CD4-positive, alpha-beta T cell treated with Interleukin-10 for 1 hour (primary cell): ENCODE results near the gene ZNF618.

Source experiments
- DNase-seq: peaks from one replicate; pipeline ENCODE4 v3.0.0-alpha.2; 2020

ZNF618 gene

GRCh38 chr9:114003351-114003750 lies 127.2 kb downstream of the ZNF618 start:
- DNase-seq = no peak

GRCh38 chr9:114003758-114004157 lies 127.6 kb downstream of the ZNF618 start:
- no peak for DNase-seq

- no peak for DNase-seq
Measured at GRCh38 chr9:114004221-114004716, 128.2 kb downstream of the ZNF618 start.

GRCh38 chr9:114005371-114006154 lies 129.5 kb downstream of the ZNF618 start:
- DNase-seq = no peak

- DNase-seq = no peak
Measured at GRCh38 chr9:114006155-114006550, 130.0 kb downstream of the ZNF618 start.

- no peak for DNase-seq
Measured at GRCh38 chr9:114006931-114007691, 131.0 kb downstream of the ZNF618 start.

- DNase-seq = no peak
Measured at GRCh38 chr9:114007991-114008666, 132.0 kb downstream of the ZNF618 start.

- DNase-seq = no peak
Measured at GRCh38 chr9:114008667-114009410, 132.7 kb downstream of the ZNF618 start.

GRCh38 chr9:114011313-114011712 lies 135.2 kb downstream of the ZNF618 start:
- no peak for DNase-seq

- DNase-seq = no peak
Measured at GRCh38 chr9:114012126-114012525, 136.0 kb downstream of the ZNF618 start.

- DNase-seq = no peak
Measured at GRCh38 chr9:114014044-114014443, 137.9 kb downstream of the ZNF618 start.

- DNase-seq = no peak
Measured at GRCh38 chr9:114015607-114016006, 139.5 kb downstream of the ZNF618 start.

- DNase-seq = no peak
Measured at GRCh38 chr9:114016101-114016500, 140.0 kb downstream of the ZNF618 start.

GRCh38 chr9:114016629-114017423 lies 140.7 kb downstream of the ZNF618 start:
- DNase-seq = no peak

GRCh38 chr9:114017741-114018715 lies 141.9 kb downstream of the ZNF618 start:
- DNase-seq = no peak

GRCh38 chr9:114021578-114021977 lies 145.5 kb downstream of the ZNF618 start:
- no peak for DNase-seq

- no peak for DNase-seq
Measured at GRCh38 chr9:114023961-114024360, 147.9 kb downstream of the ZNF618 start.

GRCh38 chr9:114025196-114025753 lies 149.2 kb downstream of the ZNF618 start:
- DNase-seq = no peak

GRCh38 chr9:114025760-114026159 lies 149.7 kb downstream of the ZNF618 start:
- DNase-seq = no peak

GRCh38 chr9:114026335-114026734 lies 150.2 kb downstream of the ZNF618 start:
- DNase-seq = no peak
